ENCODE results near the gene ZNRF1. TPM values are rescaled to one million over a fixed set of nuclear protein-coding genes. Genes with fewer than 3 reads are reported as not detected.
"Not testable (repeated sequence)": the region's sequence is repeated elsewhere in the genome, so short reads cannot be mapped to it uniquely, and the experiment has no call there.

ZNRF1 gene
- total RNA-seq, 2 donors from 2014 or later = 15.3 to 19.8 TPM

- no peak for DNase-seq (ENCODE audit: low spot score)
- H3K4me1 ChIP-seq = peaks cover 0 to 29% of the 10 kb centered on the region in 2 donors
- TF ChIP-seq CTCF (IDR thresholded peaks at IDR 0.05) = no peak
- H3K9me3 ChIP-seq = peaks cover 0 to 6% of the 10 kb centered on the region in 2 donors
- H3K4me3 ChIP-seq = no peak overlapping the region
- peaks cover 3% of the 10 kb centered on the region for H3K36me3 ChIP-seq
- H3K27ac ChIP-seq = peak overlapping the region; percentile 27 to 80
- no peaks in the 10 kb centered on the region for H3K27me3 ChIP-seq
Measured at GRCh38 chr16:75025761-75026160, 26.9 kb downstream of the ZNRF1 start.

GRCh38 chr16:75026239-75026891, 27.5 kb downstream of the ZNRF1 start:
- not testable (repeated sequence) for H3K9me3 ChIP-seq, H3K4me3 ChIP-seq, H3K27me3 ChIP-seq, H3K36me3 ChIP-seq
- peak; percentile 77 for DNase-seq (ENCODE audit: low spot score)
- peak overlapping the region; percentile 64 to 80 for H3K27ac ChIP-seq
- peaks cover 0 to 29% of the 10 kb centered on the region in 2 donors for H3K4me1 ChIP-seq

GRCh38 chr16:75026892-75027391, 28.1 kb downstream of the ZNRF1 start:
- Histone ChIP-seq H3K4me3 (no peak overlapping the region), H3K9me3 (no peaks in the 10 kb centered on the region), H3K36me3 (no peaks in the 10 kb centered on the region), H3K4me1 (peaks cover 0 to 29% of the 10 kb centered on the region in 2 donors), H3K27ac (peak overlapping the region; percentile 64 to 80), H3K27me3 (no peaks in the 10 kb centered on the region)
- no peak for DNase-seq (ENCODE audit: low spot score)
- no peak for TF ChIP-seq CTCF (IDR thresholded peaks at IDR 0.05)

- Histone ChIP-seq H3K27me3 (no peaks in the 10 kb centered on the region), H3K27ac (no peak overlapping the region), H3K9me3 (no peaks in the 10 kb centered on the region), H3K4me1 (peaks cover 0 to 29% of the 10 kb centered on the region in 2 donors), H3K4me3 (no peak overlapping the region), H3K36me3 (no peaks in the 10 kb centered on the region)
- no peak for DNase-seq (ENCODE audit: low spot score)
- no peak for TF ChIP-seq CTCF (IDR thresholded peaks at IDR 0.05)
Measured at GRCh38 chr16:75027520-75028300, 28.9 kb downstream of the ZNRF1 start.

GRCh38 chr16:75028544-75029135, 29.8 kb downstream of the ZNRF1 start:
- H3K27ac ChIP-seq = no peak overlapping the region

More at GRCh38 chr16:75028544-75029135, 29.8 kb downstream of the ZNRF1 start:
- no peaks in the 10 kb centered on the region for H3K9me3 ChIP-seq
- H3K4me3 ChIP-seq = no peak overlapping the region
- H3K27me3 ChIP-seq = no peaks in the 10 kb centered on the region
- no peaks in the 10 kb centered on the region for H3K36me3 ChIP-seq
- DNase-seq (ENCODE audit: low spot score) = no peak
- TF ChIP-seq CTCF (IDR thresholded peaks at IDR 0.05) = no peak
- H3K4me1 ChIP-seq = peaks cover 0 to 29% of the 10 kb centered on the region in 2 donors

Measured in right atrium auricular region (tissue), 2 donors.